Raji (cell line): ENCODE results near the gene ZNF202.

Source experiments
- POLR2A ChIP-seq: IDR thresholded peaks from 2 replicates; pipeline ENCODE4 v1.6.1; 2011; ENCODE audit warnings: low read depth, low read length, control low read depth; ENCODE audit not compliant: insufficient read depth

ZNF202 gene

GRCh38 chr11:123745764-123746451 is 4.4 kb upstream of the ZNF202 start:
- TF ChIP-seq POLR2A, result no peak

- no peak for TF ChIP-seq POLR2A
Measured at GRCh38 chr11:123742724-123743120, 1.3 kb upstream of the ZNF202 start.

DNA sequence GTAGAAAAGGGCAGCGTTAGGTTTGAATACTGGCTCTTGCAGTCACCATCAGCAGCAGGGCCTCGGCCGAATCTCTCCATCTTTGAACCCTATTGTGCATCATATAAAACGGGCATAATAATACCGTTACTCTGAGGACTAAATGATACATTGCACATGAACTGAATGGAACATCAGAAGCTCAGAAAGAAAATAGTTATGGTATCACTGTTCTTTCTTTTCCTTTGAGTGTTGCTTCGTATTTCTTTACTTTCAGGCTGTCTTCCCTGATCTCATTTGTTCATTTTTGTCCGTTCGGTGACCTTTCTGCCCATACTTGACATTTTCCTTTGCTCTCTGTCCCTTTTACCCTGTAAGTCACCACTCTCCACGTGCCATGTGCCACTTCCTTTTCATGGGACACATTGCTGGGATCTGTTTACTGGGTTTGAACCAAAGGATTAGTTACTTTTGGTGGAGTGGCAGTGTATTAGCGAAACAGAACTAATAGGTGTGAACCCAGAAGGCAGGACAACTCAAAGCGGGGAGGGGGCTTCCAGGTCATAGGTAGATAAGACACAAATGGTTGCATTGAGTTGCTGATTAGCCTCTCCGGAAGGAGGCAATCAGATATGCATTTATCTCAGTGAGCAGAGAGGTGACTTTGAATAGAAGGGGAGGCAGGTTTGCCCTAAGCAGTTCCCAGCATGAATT is 717 bp upstream of the ZNF202 start:
- TF ChIP-seq POLR2A, result no peak

DNA sequence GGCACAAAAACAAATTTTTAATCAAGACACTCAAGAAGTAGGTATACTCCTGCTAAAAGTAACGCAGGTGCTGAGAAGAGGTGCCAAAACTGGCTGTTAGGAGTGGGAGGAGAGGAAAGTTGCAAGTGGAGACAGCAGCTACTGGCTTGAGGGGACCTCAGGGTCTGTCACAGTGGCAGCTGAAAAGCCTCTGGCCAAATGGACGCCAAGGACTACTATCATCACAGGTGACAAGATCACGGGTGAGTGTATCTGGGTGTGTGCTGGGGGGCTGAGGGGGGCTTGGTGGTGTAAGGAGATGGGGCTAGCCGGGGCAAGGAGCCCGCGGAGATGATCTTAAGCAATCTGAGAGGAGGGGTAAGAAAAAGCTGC is 687 bp downstream of the ZNF202 start:
- TF ChIP-seq POLR2A, result no peak

DNA sequence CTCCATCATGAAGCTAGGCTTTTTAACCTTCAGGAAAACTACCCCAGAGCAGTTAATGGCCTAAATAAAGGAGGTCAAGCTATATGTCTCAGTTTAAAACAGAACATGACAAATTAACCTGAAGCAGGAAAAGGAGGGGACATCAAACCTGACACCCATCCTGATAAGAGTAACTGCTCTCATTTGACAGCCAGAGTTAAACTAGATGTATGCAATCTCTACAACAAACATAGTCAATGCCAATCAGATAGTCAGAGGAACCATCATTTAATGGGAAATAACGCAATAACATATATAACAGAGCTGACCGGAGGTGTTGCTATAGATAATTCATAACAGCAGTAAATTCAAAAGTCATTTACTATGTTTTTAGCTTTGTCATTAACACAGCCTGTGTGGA is 3.1 kb downstream of the ZNF202 start:
- no peak for TF ChIP-seq POLR2A

- TF ChIP-seq POLR2A, result no peak
Measured at GRCh38 chr11:123736769-123737168, 4.7 kb downstream of the ZNF202 start.

GRCh38 chr11:123729602-123730001 is 11.9 kb downstream of the ZNF202 start:
- no peak for TF ChIP-seq POLR2A

DNA sequence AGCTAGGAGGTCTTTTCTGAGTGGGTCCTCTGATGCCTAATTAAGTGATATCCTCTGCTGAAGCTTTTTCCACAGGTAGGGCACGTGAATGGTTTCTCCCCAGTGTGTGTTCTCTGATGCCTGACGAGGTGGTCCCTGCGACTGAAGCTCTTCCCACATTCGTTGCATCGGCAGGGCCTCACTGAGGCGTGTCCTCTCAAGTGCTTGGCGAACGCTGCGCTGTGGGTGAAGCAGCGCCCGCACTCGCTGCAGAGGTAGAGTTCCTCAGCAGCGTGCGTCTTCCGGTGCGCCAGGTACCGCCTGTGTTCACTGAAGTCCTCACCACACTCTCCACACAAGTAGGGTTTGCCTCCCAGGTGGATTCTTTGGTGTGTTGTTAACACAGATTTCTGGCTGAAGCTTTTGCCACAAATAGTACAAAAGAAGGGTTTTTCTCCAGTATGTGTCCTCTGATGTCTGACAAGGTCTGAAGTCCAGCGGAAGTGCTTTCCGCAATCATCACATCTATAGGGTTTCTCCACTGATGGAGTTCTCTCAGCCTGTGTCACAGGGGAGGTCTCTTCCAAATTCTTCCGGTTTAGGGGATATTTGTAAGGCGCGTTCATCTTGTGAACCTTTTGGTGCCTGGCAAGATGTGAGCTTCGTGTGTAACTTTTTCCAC is 15.3 kb downstream of the ZNF202 start:
- no peak for TF ChIP-seq POLR2A

DNA sequence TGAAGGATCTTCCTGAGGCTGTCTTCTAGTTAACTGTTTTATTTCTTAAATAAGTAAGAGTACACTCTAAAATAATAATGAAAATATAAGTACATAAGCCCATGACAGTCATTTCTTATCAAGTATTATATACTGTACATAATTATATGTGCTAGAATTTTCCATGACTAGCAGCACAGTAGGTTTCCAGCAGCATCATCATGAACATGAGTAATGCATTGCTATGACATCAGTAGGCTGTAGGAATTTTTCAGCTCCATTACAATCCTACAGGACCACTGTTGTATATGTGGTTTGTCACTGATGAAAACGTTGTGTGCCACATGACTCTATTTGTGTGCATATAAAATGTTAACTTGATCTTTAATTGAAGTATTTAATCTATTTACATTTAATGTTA is 22.0 kb downstream of the ZNF202 start:
- TF ChIP-seq POLR2A, result no peak

DNA sequence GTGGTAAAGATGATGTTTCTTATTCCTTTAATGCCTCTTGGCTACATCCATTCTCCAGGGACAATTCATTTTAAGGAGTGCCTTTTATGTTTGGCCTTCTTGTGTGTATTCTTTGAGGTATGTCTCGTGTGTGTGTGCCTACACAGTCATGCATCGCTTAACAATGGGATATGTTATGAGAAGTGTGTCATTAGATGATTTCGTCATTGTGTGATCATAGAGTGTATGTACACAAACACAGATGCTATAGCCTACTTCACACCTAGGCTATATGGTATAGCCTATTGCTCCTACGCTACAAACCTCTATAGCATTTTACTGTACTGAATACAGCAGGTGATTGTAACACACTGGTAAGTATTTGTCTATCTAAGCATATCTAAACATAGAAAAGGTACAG is 23.0 kb downstream of the ZNF202 start:
- TF ChIP-seq POLR2A, result no peak

- TF ChIP-seq POLR2A, result no peak
Measured at GRCh38 chr11:123718063-123718462, 23.4 kb downstream of the ZNF202 start.

- TF ChIP-seq POLR2A, result no peak
Measured at GRCh38 chr11:123707606-123708205, 33.8 kb downstream of the ZNF202 start.

- TF ChIP-seq POLR2A, result no peak
Measured at GRCh38 chr11:123707206-123707605, 34.3 kb downstream of the ZNF202 start.

DNA sequence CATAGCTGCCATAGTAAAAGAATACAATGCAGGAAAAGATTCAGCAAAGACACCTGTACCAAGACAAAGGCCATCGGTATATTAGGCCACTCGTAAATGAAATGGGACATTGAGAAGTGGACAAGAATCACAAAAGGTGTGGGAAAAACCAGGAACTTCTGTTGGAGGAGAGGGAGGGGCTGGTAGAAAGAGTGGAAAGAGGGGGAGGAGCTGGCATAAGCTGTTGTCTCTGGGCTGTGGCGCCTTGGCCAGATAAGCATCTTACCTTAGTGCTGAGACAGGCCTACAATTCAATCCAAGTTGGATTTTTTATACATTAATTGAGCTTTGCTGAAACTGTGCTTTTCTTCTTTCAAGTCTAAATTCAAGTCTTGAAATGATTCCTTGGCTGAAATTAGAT is 37.1 kb downstream of the ZNF202 start:
- no peak for TF ChIP-seq POLR2A

- no peak for TF ChIP-seq POLR2A
Measured at GRCh38 chr11:123702696-123703095, 38.8 kb downstream of the ZNF202 start.

GRCh38 chr11:123702139-123702538 is 39.3 kb downstream of the ZNF202 start:
- no peak for TF ChIP-seq POLR2A
